ENCODE data around the gene TP53I11.

- TF ChIP-seq CTCF (IDR thresholded peaks at IDR 0.05 in 2 of 3, conservative IDR thresholded peaks at IDR 0.05 in 1 of 3; ENCODE audit: insufficient read depth in 2 of 3, low read depth in 1 of 3, low read length in 3 of 3) (no peak), POLR2AphosphoS5 (IDR thresholded peaks at IDR 0.05; ENCODE audit: control insufficient read depth, insufficient read depth, low read depth, low read length) (no peak), SMAD3 (CRISPR knock-in tag; conservative IDR thresholded peaks at IDR 0.05) (no peak)
Measured at GRCh38 chr11:44990665-44991064, 40.0 kb upstream of the TP53I11 start.

Data from K562 (cell line).